GM12875 (cell line): ENCODE results near the gene FKBP9.

Experiments
- H3K4me3 ChIP-seq: one replicate; pipeline ENCODE4 v1.5.1; 2011; ENCODE audit warnings: low read depth, low read length, control low read depth
- TF ChIP-seq, protein P1 (sequence below): IDR thresholded peaks from 2 replicates; pipeline ENCODE4 v1.5.1; 2011; ENCODE audit warnings: low read depth, mild to moderate bottlenecking, control low read depth, inconsistent platforms, low read length, moderate library complexity, borderline replicate concordance; ENCODE audit not compliant: insufficient read depth

Gene FKBP9

DNA sequence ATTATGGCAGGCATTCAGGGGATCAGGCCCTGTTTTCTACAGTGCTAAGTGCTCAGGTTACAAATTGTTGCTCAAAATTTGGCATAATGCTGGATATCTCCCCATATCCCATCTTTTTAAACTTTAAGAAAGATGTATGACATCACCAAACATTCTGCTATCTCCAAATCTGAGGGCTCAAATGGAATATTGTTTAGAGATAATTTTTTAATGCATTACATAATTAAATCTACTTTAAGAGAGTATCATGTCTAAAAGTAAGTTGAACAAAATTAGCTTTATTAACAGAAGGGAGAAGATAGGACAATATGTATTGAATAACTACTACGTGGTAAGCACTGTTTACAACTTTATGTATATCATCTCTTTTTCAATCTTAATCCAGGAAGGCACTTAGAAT lies 91.5 kb downstream of the FKBP9 start:
- TF ChIP-seq, protein P1, sequence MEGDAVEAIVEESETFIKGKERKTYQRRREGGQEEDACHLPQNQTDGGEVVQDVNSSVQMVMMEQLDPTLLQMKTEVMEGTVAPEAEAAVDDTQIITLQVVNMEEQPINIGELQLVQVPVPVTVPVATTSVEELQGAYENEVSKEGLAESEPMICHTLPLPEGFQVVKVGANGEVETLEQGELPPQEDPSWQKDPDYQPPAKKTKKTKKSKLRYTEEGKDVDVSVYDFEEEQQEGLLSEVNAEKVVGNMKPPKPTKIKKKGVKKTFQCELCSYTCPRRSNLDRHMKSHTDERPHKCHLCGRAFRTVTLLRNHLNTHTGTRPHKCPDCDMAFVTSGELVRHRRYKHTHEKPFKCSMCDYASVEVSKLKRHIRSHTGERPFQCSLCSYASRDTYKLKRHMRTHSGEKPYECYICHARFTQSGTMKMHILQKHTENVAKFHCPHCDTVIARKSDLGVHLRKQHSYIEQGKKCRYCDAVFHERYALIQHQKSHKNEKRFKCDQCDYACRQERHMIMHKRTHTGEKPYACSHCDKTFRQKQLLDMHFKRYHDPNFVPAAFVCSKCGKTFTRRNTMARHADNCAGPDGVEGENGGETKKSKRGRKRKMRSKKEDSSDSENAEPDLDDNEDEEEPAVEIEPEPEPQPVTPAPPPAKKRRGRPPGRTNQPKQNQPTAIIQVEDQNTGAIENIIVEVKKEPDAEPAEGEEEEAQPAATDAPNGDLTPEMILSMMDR = no peak
- no peak overlapping the region for H3K4me3 ChIP-seq

DNA sequence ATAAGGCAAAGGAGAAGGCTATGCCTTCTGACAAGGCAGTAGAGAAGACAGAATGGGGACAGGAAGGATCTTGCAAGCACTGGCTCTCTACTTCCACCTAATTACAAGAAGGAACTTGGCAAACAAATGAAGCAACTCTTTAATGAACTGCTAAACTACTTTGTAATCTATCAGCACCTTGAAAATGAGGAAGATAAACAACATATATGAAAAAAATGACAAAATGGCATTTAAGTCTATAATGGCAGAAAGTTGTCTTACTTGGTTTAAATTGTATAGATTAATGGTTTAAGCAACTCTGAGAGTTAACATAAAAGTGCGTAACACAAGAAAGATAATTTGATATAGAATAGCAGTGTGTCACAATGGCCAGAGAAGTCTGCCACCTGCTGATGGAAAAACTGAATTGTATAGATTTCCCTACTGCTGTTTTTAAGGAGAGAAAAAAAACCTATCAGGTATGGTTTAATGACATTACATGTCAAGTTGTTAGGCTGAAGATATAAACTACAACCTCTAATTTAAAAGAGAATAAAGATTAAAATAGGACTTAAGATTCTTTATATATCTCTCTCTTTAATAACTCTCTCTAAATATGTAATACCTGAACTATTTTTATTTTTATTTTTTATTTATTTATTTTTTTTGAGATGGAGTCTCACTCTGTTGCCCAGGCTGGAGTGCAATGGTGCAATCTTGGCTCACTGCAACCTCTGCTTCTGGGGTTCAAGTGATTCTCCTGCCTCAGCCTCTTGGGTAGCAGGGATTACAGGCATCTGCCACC lies 93.5 kb downstream of the FKBP9 start:
- TF ChIP-seq, protein P1 = peak; percentile 27; the same call in 1 of the 2 replicates
- peak overlapping the region; percentile 10 for H3K4me3 ChIP-seq

DNA sequence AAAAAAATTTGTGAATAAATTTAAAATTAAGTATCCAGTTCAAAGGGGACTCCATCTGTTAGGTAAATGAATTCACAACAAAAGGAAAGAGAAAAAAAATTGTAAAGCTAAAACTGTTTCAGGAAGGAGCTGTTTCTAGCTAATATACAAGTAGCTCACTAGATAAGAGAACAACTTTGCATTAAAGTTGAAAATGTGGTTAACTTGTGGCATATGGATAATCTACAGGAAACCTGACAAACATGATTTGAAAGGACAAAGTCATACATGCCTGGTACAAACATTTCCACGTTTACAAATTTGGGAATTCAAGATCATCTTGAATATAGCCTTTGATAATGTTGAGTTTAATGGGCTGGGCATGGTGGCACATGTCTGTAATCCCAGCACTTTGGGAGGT lies 96.5 kb downstream of the FKBP9 start:
- no peak overlapping the region for H3K4me3 ChIP-seq
- TF ChIP-seq, protein P1 = no peak

DNA sequence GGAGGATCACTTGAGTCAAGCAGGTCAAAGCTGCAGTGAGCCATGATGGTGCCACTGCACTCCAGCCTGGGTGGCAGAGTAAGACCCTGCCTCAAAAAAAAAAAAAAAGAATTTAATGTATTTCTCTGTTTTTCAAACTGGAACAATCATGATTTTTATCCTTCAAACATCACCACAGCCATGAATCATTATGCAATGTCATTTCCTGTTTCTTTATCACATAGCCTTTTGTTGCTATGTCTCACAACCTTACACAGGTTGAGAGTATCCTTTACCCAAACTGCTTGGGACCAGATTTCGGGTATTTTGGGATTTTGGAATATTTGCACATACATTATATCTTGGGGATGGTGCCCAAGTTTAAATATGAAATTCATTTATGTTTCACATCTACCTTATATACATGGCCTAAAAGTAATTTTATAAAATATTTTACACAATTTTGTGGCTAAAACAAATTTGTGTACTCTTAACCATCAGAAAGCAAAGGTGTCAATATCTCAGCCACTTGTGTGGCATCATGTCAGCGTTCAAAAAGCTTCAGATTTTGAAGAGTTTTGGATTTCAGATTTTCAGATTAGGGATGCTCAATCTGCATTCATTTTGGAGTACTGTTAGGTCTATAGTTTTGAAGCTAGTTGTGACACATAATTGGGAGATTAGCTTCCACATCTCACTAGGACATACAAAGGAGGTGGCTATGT lies 97.2 kb downstream of the FKBP9 start:
- H3K4me3 ChIP-seq = no peak overlapping the region
- TF ChIP-seq, protein P1 = no peak

DNA sequence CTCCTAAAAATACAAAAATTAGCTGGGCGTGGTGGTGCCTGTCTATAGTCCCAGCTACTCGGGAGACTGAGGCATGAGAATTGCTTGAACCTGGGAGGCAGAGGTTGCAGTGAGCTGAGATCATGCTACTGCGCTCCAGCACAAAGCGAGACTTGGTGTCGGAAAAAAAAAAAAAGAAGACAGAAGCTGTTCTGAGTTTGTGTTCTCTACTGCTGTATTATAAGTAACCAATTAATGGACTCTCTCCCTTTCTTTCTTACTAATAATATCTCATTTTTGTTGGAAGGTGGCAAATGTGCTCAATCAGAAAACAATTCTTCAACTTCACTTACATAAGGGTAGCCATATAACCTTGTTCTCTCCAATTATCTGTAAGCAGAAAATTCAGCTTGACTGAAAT lies 97.9 kb downstream of the FKBP9 start:
- TF ChIP-seq, protein P1 = no peak
- no peak overlapping the region for H3K4me3 ChIP-seq
